Tibial nerve (tissue), 3 donors: ENCODE results near the gene SULF2.

Experiments
- POLR2A ChIP-seq, 2 donors: fragments of 450-650 bp; IDR thresholded peaks; one replicate each; pipeline ENCODE4 v1.6.1; 2017; ENCODE audit warnings: antibody characterized with exemption in 2 of 2, mild to moderate bottlenecking in 2 of 2, moderate library complexity in 2 of 2
- TF ChIP-seq, protein P1 (sequence below), 5 experiments: fragments of 200-600 bp in 3 of 5; fragments of 450-650 bp in 2 of 5; sonication (generic) in 3 of 5; IDR thresholded peaks; one replicate each; pipeline ENCODE4 v1.5.1; 2016 to 2019; ENCODE audit warnings: antibody characterized with exemption in 5 of 5, mild to moderate bottlenecking in 3 of 5, moderate library complexity in 2 of 5

DNA sequence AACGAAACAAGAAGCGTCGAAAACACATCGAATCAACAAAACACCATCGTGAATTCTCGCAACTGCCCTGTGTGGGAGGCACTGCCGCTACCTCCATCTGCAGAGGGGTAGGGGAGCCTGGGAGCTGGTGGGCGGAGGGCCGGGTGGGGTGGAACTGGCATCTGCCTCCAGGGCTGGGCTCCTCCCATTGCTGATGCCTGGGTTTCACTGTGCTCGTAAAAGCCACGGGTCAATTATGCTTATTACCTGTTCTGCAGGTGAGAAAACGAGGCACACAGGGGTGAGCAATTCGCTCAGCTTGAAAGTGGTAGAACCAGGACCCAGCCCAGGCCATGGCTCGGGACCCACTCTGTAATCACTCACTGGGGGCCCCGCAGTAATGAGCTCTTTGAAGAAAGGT is 16.5 kb upstream of the SULF2 start:
- TF ChIP-seq, protein P1, sequence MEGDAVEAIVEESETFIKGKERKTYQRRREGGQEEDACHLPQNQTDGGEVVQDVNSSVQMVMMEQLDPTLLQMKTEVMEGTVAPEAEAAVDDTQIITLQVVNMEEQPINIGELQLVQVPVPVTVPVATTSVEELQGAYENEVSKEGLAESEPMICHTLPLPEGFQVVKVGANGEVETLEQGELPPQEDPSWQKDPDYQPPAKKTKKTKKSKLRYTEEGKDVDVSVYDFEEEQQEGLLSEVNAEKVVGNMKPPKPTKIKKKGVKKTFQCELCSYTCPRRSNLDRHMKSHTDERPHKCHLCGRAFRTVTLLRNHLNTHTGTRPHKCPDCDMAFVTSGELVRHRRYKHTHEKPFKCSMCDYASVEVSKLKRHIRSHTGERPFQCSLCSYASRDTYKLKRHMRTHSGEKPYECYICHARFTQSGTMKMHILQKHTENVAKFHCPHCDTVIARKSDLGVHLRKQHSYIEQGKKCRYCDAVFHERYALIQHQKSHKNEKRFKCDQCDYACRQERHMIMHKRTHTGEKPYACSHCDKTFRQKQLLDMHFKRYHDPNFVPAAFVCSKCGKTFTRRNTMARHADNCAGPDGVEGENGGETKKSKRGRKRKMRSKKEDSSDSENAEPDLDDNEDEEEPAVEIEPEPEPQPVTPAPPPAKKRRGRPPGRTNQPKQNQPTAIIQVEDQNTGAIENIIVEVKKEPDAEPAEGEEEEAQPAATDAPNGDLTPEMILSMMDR (IDR thresholded peaks at IDR 0.05), result no peak
- no peak for TF ChIP-seq POLR2A (IDR thresholded peaks at IDR 0.05)
